H1 (cell line): Measurements from ENCODE around the gene AGPAT4. TPM values are rescaled to one million over a fixed set of nuclear protein-coding genes. Genes with fewer than 3 reads are reported as not detected.

ENCODE experiments used
- CTCF ChIA-PET: fragments of 300-600 bp; sonication (Branson Sonifier 250); formaldehyde crosslinking; loops from one replicate; lab custom pipeline; 2021; ENCODE audit not compliant: partially characterized antibody; lab: Charles Lee
- POLR2A ChIA-PET: fragments of 300-600 bp; sonication (Branson Sonifier 250); formaldehyde crosslinking; loops from one replicate; lab custom pipeline; 2021; ENCODE audit warnings: inconsistent platforms; ENCODE audit not compliant: partially characterized antibody; lab: Charles Lee
- DNase-seq, 2 experiments: peaks; one replicate each; pipeline versions ENCODE4 v3.0.0 to v3.0.0-alpha.2; 2010 to 2022; ENCODE audit warnings: low spot score in 2 of 2, low read depth in 1 of 2, mixed read lengths in 1 of 2
- FAIRE-seq: peaks from 2 replicates; lab custom pipeline; 2011; peaks lifted over from hg19 to GRCh38; lab: Jason Lieb, UNC
- H2AFZ ChIP-seq: 2 replicates; pipeline ENCODE4 v1.8.1; 2012; ENCODE audit warnings: low read length, inconsistent platforms
- H2AK5ac ChIP-seq: 2 replicates; pipeline ENCODE4 v1.6.1; 2013; ENCODE audit warnings: low read depth, low read length
- H2BK120ac ChIP-seq: replicated peaks from 2 replicates; pipeline ENCODE3; 2013; ENCODE audit warnings: low read depth, low read length, inconsistent platforms
- H2BK12ac ChIP-seq: 2 replicates; pipeline ENCODE4 v1.6.1; 2013; ENCODE audit warnings: low read depth, low read length
- H2BK15ac ChIP-seq: 2 replicates; pipeline ENCODE4 v1.6.1; 2013; ENCODE audit warnings: low read length
- H2BK20ac ChIP-seq: 2 replicates; pipeline ENCODE4 v1.6.1; 2013; ENCODE audit warnings: low read length
- H2BK5ac ChIP-seq: 2 replicates; pipeline ENCODE4 v1.6.1; 2013; ENCODE audit warnings: low read depth, low read length
- H3K14ac ChIP-seq: 2 replicates; pipeline ENCODE4 v1.6.1; 2013; ENCODE audit warnings: inconsistent platforms; ENCODE audit not compliant: insufficient read length
- H3K18ac ChIP-seq: 2 replicates; pipeline ENCODE4 v1.6.1; 2013; ENCODE audit warnings: low read length; ENCODE audit errors: extremely low read depth
- H3K23ac ChIP-seq: 2 replicates; pipeline ENCODE4 v1.6.1; 2013; ENCODE audit warnings: inconsistent platforms; ENCODE audit not compliant: insufficient read length
- H3K23me2 ChIP-seq: 2 replicates; pipeline ENCODE4 v1.6.1; 2013; ENCODE audit warnings: low read depth, low read length
- H3K27ac ChIP-seq: 2 replicates; pipeline ENCODE4 v1.6.1; 2011; ENCODE audit warnings: low read depth, low read length, inconsistent platforms
- H3K27me3 ChIP-seq, 4 experiments: replicated peaks in 1 of 4; 1 replicate in 1 of 4; 2 replicates in 3 of 4; pipeline versions ENCODE4 v1.6.1 to v1.8.1; 2011 to 2013; ENCODE audit warnings: low read length in 3 of 4, mild to moderate bottlenecking in 3 of 4, inconsistent platforms in 2 of 4, mixed read lengths in 2 of 4, moderate library complexity in 1 of 4; ENCODE audit not compliant: control insufficient read depth in 3 of 4, insufficient read depth in 3 of 4; ENCODE audit errors: extremely low read depth in 1 of 4
- H3K36me3 ChIP-seq, 4 experiments: 2 replicates each; pipeline versions ENCODE4 v1.6.1 to v1.8.1; 2011 to 2013; ENCODE audit warnings: mild to moderate bottlenecking in 4 of 4, low read length in 3 of 4, moderate library complexity in 2 of 4, control low read depth in 1 of 4, inconsistent platforms in 1 of 4; ENCODE audit not compliant: insufficient read depth in 4 of 4, control insufficient read depth in 2 of 4
- H3K4ac ChIP-seq: replicated peaks from 2 replicates; pipeline ENCODE3; 2013; ENCODE audit warnings: low read length, low read depth, mixed read lengths, inconsistent platforms; ENCODE audit not compliant: insufficient read length
- H3K4me1 ChIP-seq, 4 experiments: replicated peaks in 1 of 4; 1 replicate in 1 of 4; 2 replicates in 3 of 4; pipeline versions ENCODE4 v1.6.1 to v1.8.1; 2011 to 2013; ENCODE audit warnings: low read length in 3 of 4, inconsistent platforms in 2 of 4, mixed read lengths in 1 of 4; ENCODE audit not compliant: insufficient read depth in 4 of 4, control insufficient read depth in 3 of 4
- H3K4me2 ChIP-seq, 2 experiments: 2 replicates each; pipeline versions ENCODE4 v1.6.1 to v1.8.1; 2011 to 2013; ENCODE audit warnings: low read depth in 2 of 2, low read length in 2 of 2, control low read depth in 1 of 2, inconsistent platforms in 1 of 2, mild to moderate bottlenecking in 1 of 2; ENCODE audit not compliant: insufficient read depth in 1 of 2
- H3K4me3 ChIP-seq, 4 experiments: fragments of 200-600, 300-600 bp in 1 of 4; sonication (generic), shearing (Covaris generic), sonication (Bioruptor Twin) in 1 of 4; 2 replicates each; pipeline versions ENCODE4 v1.5.1 to v1.8.1; 2011 to 2016; ENCODE audit warnings: low read length in 4 of 4, low read depth in 3 of 4, control low read depth in 2 of 4, inconsistent platforms in 2 of 4, mild to moderate bottlenecking in 2 of 4, mixed read lengths in 1 of 4, moderate library complexity in 1 of 4; ENCODE audit not compliant: insufficient read depth in 2 of 4; ENCODE audit errors: extremely low read depth in 1 of 4
- H3K56ac ChIP-seq: replicated peaks from 2 replicates; pipeline ENCODE3; 2013; ENCODE audit warnings: low read depth, mild to moderate bottlenecking, mixed read lengths, low read length, inconsistent platforms; ENCODE audit not compliant: insufficient read length
- H3K79me1 ChIP-seq: 2 replicates; pipeline ENCODE4 v1.6.1; 2013; ENCODE audit warnings: low read depth, low read length, control low read depth
- H3K79me2 ChIP-seq, 2 experiments: 2 replicates each; pipeline versions ENCODE4 v1.6.1 to v1.8.1; 2012 to 2013; ENCODE audit warnings: low read length in 2 of 2, mild to moderate bottlenecking in 2 of 2, inconsistent platforms in 1 of 2; ENCODE audit not compliant: insufficient read depth in 2 of 2, control insufficient read depth in 1 of 2
- H3K9ac ChIP-seq, 4 experiments: replicated peaks in 1 of 4; 1 replicate in 1 of 4; 2 replicates in 3 of 4; pipeline versions ENCODE4 v1.6.1 to v1.8.1; 2011 to 2013; ENCODE audit warnings: low read depth in 3 of 4, low read length in 3 of 4, control low read depth in 2 of 4, mild to moderate bottlenecking in 2 of 4, moderate library complexity in 2 of 4, inconsistent platforms in 1 of 4; ENCODE audit errors: extremely low read depth in 1 of 4
- H3K9me3 ChIP-seq, 2 experiments: 2 replicates each; pipeline versions ENCODE4 v1.6.1 to v1.8.1; 2012 to 2013; ENCODE audit warnings: mild to moderate bottlenecking in 2 of 2, moderate library complexity in 2 of 2, control low read depth in 1 of 2, inconsistent platforms in 1 of 2, low read depth in 1 of 2, low read length in 1 of 2, mixed read lengths in 1 of 2; ENCODE audit not compliant: insufficient read depth in 2 of 2
- H4K20me1 ChIP-seq, 2 experiments: replicated peaks in 1 of 2; 2 replicates each; pipeline versions ENCODE3 to v1.8.1; 2011 to 2013; ENCODE audit warnings: inconsistent platforms in 2 of 2, low read length in 2 of 2, mild to moderate bottlenecking in 1 of 2; ENCODE audit not compliant: insufficient read depth in 2 of 2, control insufficient read depth in 1 of 2
- H4K5ac ChIP-seq: 2 replicates; pipeline ENCODE4 v1.6.1; 2013; ENCODE audit warnings: low read length, low read depth, mixed read lengths, inconsistent platforms; ENCODE audit not compliant: insufficient read length
- H4K8ac ChIP-seq: 2 replicates; pipeline ENCODE4 v1.8.0; 2013; ENCODE audit warnings: mild to moderate bottlenecking, moderate library complexity, low read length, inconsistent platforms; ENCODE audit not compliant: insufficient read depth; ENCODE audit errors: extremely low read depth
- H4K91ac ChIP-seq: replicated peaks from 2 replicates; pipeline ENCODE3; 2013; ENCODE audit warnings: low read length, mixed read lengths, inconsistent platforms; ENCODE audit not compliant: insufficient read length
- WGBS, 2 experiments: shearing (Covaris generic) in 1 of 2; methylation state at CpG; one replicate each; pipeline versions ENCODE4 v1.1.6 to v1.1.7; 2013 to 2015; ENCODE audit warnings: low lambda C conversion rate in 2 of 2, mixed read lengths in 2 of 2, inconsistent platforms in 1 of 2, low coverage in 1 of 2, missing lambda C conversion rate in 1 of 2; ENCODE audit not compliant: insufficient replicate concordance in 2 of 2, insufficient coverage in 1 of 2, insufficient read length in 1 of 2; ENCODE audit errors: extremely low coverage in 1 of 2, missing lambda C conversion rate in 1 of 2; 5-methylcytosine and 5-hydroxymethylcytosine counted together
- polyA plus RNA-seq, 7 experiments: library from polyadenylated mRNA; depleted of rRNA in 3 of 7; stranded (reverse) in 5 of 7; unstranded in 2 of 7; fragments of >200 nt in 5 of 7; fragments of 200-250 nt in 2 of 7; gene quantifications; 1 replicate in 5 of 7; 2 replicates in 1 of 7; 4 replicates in 1 of 7; pipeline versions ENCODE4 v1.2.1 to v1.2.3, GENCODE V29; 2011 to 2013; ENCODE audit warnings: missing spikeins in 2 of 7, mixed read lengths in 2 of 7
- total RNA-seq: library from RNA; stranded (reverse); fragmentation: NEBNext Ultra II Directional; extraction: Animal tissue kit (Norgen Biotek cat#: 25700); gene quantifications from 2 replicates; pipeline ENCODE4 v1.2.1, GENCODE V29; 2021

The AGPAT4 gene
- total and polyA plus RNA-seq, 2 of the 8 experiments (the other 6 are each of a cell fraction or from before 2014, with no cell fraction given): 13.5 to 23.8 TPM

GRCh38 chr6:161151059-161151645 lies 122.7 kb downstream of the AGPAT4 start:
- H2BK15ac ChIP-seq: no peak overlapping the region
- H2BK120ac ChIP-seq: no peak overlapping the region
- H3K4me3 ChIP-seq: no peak overlapping the region
- H2AK5ac ChIP-seq: no peak overlapping the region
- no peaks in the 10 kb centered on the region; the same call in 1 of the 2 replicates for H3K79me1 ChIP-seq
- no peak overlapping the region for H2BK5ac ChIP-seq
- H3K14ac ChIP-seq: no peak overlapping the region
- peaks cover 2 to 7% of the 10 kb centered on the region in 2 experiments for H4K20me1 ChIP-seq
- no peaks in the 10 kb centered on the region for H3K27me3 ChIP-seq
- 92% methylated on average over 18 of the region's 18 CpGs; no CpG with 5 or more reads in 1 of the 2 experiments for WGBS, 2 experiments
- no peaks in the 10 kb centered on the region for H3K4me1 ChIP-seq
- no peak overlapping the region for H3K4ac ChIP-seq
- H3K9me3 ChIP-seq: no peaks in the 10 kb centered on the region
- no peak overlapping the region for H3K23ac ChIP-seq
- no peak for FAIRE-seq
- no peak overlapping the region for H3K56ac ChIP-seq
- no peak overlapping the region for H3K27ac ChIP-seq
- no peak overlapping the region for H4K91ac ChIP-seq
- no peaks in the 10 kb centered on the region for H3K79me2 ChIP-seq
- CTCF ChIA-PET: interaction anchor here (1.0 to 5.8 kb wide), 9 partner anchors 9 to 418 kb away, joined by 3 to 40 read pairs (median 5); no protein-coding TSS in a partner anchor
- peaks cover 0 to 23% (median 10%) of the 10 kb centered on the region in 4 experiments; a peak in 6 of 8 replicates for H3K36me3 ChIP-seq
- H3K18ac ChIP-seq: no peak overlapping the region
- no peak overlapping the region for H3K4me2 ChIP-seq
- DNase-seq: no peak
- no peak overlapping the region for H2AFZ ChIP-seq
- no peak overlapping the region for H2BK12ac ChIP-seq
- no peak overlapping the region for H4K5ac ChIP-seq
- no peaks in the 10 kb centered on the region for H3K23me2 ChIP-seq
- POLR2A ChIA-PET: interaction anchor here (0.8 kb wide), 1 partner anchor 122 kb away, joined by 3 read pairs; no protein-coding TSS in a partner anchor
- no peak overlapping the region for H3K9ac ChIP-seq
- no peak overlapping the region for H2BK20ac ChIP-seq
- no peak overlapping the region; the same call in 1 of the 2 replicates for H4K8ac ChIP-seq
